ENCODE data around the gene LY6G6F.

DNA sequence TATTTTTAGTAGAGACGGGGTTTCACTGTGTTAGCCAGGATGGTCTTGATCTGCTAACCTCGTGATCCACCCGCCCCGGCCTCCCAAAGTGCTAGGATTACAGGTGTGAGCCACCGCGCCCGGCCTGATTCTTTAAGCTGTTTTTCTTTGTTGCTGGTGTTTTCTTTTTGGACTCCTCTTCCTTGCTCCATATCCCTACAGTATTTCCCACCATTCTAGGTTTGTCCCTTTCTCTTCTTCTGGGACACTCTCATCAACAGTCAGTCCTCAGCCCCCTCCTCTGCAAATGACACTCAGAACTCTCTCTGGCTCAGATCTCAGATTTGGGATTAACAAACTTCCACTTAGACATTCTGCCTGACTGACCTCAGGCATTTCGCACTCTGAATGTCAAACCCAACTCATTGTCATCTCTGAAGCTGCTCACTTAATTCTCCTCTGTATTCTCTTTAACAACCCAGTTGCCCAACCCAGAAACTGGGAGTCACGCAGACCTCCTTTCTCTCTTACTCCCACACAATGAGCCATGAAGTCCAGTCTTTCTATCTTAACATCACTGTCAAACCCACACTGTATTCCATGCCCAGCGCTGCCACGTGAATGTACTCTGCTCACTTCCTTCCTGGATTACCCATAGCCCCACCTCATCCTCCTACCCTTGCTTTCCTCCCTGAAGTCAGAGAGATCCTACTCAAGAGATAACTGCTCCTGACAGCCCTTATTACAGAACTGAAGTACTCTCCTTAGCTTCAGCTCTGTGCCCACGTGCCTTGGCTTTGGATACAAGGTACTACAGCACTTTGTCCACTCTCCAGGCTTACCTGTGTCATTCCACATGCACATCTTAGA, 19.1 kb downstream of the LY6G6F start:
- TF ChIP-seq SUZ12 (IDR thresholded peaks at IDR 0.05): no peak
- no peak for TF ChIP-seq FOXA1 (IDR thresholded peaks at IDR 0.05)
- no peak for TF ChIP-seq L3MBTL2 (conservative IDR thresholded peaks at IDR 0.05)
- no peak for TF ChIP-seq FOXM1 (IDR thresholded peaks at IDR 0.05; ENCODE audit: borderline replicate concordance)
- TF ChIP-seq BHLHE40 (IDR thresholded peaks at IDR 0.05; ENCODE audit: borderline replicate concordance): no peak

All from HEK293T (cell line).